GM13977 (cell line): ENCODE measurements around the gene EXOC6B.
"Not testable (repeated sequence)": the region's sequence is repeated elsewhere in the genome, so short reads cannot be mapped to it uniquely, and the experiment has no call there.

Experiments
- DNase-seq: peaks from one replicate; pipeline ENCODE4 v3.0.0; 2012; ENCODE audit warnings: low spot score
- in situ Hi-C: fragments of 300-500 bp; cut with MboI; formaldehyde crosslinking; loops from one replicate; pipeline ENCODE4 v1.12.0; 2022; ENCODE audit warnings: low sequenced_read_pairs, low pct_unique_long_range_greater_than_20kb, mixed read lengths, inconsistent platforms; ENCODE audit not compliant: unreplicated experiment
- TF ChIP-seq, protein P1 (sequence below): IDR thresholded peaks from 2 replicates; pipeline ENCODE4 v1.5.1; 2012; ENCODE audit warnings: mild to moderate bottlenecking, control low read depth; ENCODE audit not compliant: insufficient read depth; ENCODE audit errors: extremely low read depth, missing control alignments

EXOC6B gene

DNA sequence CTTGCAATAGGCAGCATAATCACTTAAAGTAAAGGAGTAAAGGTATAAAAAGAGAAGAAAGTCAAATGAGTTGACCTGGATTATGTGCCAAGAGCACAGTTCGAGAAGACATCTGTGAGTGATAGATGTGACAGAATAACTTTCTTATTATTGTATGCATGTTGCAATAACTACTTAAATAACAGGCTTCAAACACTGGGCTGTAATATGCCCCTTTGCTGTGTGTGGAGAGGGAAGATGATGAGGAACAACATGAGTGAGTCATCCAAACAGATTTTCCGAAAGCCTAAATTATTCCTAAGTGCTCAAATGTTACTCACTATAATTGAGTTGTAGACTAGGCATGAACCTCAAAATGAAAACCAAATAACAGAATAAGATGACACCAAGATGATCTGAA, 328.1 kb downstream of the EXOC6B start:
- TF ChIP-seq, protein P1, sequence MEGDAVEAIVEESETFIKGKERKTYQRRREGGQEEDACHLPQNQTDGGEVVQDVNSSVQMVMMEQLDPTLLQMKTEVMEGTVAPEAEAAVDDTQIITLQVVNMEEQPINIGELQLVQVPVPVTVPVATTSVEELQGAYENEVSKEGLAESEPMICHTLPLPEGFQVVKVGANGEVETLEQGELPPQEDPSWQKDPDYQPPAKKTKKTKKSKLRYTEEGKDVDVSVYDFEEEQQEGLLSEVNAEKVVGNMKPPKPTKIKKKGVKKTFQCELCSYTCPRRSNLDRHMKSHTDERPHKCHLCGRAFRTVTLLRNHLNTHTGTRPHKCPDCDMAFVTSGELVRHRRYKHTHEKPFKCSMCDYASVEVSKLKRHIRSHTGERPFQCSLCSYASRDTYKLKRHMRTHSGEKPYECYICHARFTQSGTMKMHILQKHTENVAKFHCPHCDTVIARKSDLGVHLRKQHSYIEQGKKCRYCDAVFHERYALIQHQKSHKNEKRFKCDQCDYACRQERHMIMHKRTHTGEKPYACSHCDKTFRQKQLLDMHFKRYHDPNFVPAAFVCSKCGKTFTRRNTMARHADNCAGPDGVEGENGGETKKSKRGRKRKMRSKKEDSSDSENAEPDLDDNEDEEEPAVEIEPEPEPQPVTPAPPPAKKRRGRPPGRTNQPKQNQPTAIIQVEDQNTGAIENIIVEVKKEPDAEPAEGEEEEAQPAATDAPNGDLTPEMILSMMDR, result no peak
- in situ Hi-C loops, result no loop called here
- DNase-seq, result no peak

DNA sequence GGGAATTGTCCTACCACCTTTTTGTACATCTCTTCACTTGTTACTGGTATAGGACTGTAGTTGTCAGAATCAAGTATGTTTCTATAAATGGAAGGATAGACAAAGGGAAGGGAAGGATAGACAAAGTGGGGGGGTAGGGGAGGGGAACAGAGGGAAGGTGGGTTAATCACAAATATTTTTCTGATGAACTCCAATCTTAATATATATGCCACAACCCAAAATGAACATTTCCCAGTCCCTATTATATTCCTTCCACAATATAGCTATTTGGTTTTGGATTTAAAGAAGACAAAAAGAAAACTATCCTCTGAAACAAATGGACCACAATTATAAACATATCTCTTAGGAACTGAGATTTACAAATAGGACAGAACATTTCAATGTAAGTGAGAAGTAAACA, 329.4 kb downstream of the EXOC6B start:
- in situ Hi-C loops, result no loop called here
- TF ChIP-seq, protein P1, result no peak
- DNase-seq, result no peak

DNA sequence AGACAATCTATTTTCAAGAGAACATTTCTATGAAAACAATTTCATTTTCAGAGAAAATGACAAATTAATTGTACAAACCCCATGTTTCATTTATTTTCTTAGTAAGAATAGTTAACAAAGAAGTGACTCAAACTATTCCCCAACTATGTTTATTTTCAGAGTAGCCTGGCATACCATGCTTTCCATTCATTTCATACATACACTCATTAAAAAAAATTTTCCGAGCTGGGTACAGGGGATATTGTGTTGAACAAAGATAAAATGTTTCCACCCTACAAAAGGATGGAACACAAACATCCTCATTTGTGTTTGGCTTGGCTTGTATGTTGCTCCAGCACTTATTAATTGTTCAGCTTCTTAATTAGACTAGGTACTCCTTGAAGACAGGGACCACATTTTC, 331.4 kb downstream of the EXOC6B start:
- in situ Hi-C loops, result no loop called here
- DNase-seq, result no peak
- TF ChIP-seq, protein P1, result no peak

DNA sequence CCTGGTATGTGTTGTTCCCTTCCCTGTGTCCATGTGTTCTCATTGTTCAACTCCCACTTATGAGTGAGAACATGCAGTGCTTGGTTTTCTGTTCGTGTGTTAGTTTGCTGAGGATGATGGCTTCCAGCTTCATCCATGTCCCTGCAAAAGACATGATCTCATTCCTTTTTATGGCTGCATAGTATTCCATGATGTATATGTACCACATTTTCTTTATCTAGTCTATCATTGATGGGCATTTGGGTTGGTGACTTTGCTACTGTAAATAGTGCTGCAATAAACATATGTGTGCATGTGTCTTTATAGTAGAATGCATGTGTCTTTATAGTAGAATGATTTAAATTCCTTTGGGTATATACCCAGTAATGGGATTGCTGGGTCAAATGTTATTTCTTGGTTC, 341.2 kb downstream of the EXOC6B start:
- in situ Hi-C loops, DNase-seq: not testable (repeated sequence)

DNA sequence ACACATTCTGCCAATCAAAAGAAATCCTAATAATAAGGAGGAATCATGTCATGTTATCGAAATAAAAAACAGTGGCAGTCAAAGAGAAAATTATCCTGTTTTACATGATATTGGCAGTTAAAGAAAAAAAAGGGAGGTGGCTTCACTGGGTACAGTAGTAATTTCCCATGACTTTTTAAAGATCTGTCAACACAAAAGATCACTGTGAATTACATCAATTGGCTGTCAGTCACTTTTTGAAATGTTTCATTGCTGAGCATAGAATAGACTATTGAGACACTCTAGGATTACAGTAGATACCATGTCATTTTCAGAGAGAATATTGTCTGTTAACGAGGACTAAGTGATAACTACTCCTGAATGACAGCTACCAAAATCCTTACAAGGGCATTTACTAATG, 342.5 kb downstream of the EXOC6B start:
- in situ Hi-C loops, result no loop called here
- TF ChIP-seq, protein P1, result no peak
- no peak for DNase-seq

DNA sequence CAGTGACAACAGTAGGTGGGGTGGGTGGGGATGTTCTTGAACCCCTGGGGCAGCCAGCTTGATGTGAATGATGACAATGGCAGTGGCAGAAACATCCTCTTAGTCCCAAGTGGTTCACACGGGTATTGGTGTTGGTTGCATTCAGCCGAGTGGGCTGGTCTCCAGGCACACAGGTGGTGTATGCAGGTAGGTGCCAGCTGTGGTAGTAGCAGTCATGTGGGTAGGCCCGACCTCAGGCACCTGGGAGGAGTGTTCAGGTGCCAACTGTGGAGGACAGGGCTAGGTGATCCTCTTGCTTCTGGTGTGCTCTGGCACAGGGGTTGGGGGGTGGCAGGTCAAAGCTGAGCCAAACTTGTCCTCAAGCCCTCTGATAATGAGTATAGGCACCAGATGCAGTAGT, 350.6 kb downstream of the EXOC6B start:
- TF ChIP-seq, protein P1, result no peak
- in situ Hi-C loops, result no loop called here
- no peak for DNase-seq

DNA sequence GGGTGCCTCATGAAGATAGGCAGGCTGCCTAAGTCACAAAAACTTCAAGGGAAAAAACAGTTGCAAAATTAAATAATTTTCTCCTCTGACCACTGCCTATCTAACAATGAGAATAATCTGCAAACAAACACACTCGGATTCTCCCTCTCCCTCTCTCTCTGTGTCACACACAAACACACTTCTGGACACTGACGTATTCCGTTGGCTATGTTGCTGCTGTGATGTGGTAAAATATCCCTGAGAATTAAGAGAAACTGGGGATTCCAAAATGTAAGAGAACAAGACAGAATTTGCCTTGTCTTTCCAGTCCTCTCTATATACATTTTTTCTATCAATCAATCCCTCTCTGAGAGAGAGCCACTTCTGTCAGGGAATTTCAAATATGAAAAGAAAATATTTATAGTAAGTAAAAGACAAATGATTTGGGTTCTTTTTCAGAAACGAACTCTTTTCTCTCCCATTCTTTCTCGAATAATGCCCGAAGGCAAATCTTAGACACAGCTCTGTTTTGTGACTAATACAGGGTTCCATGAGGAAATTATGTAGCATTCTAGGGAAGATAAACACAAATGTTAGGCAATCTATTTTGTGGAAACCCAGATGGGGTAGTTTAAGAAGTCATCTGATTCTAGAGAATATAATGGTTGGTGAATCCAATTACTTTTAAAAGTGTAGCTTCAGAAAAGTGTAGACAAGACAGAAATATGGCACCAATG, 367.9 kb downstream of the EXOC6B start:
- in situ Hi-C loops, result no loop called here
- DNase-seq, result no peak
- TF ChIP-seq, protein P1, result no peak
